HG03060 (cell line): ENCODE results near the gene LCLAT1.

Source experiments
- ATAC-seq: cut with Tn5 transposase; IDR thresholded peaks from one replicate; pipeline ENCODE4 v1.9.1; 2021; ENCODE audit warnings: low read depth, moderate number of reproducible peaks; ENCODE audit not compliant: unreplicated experiment

The LCLAT1 gene

DNA sequence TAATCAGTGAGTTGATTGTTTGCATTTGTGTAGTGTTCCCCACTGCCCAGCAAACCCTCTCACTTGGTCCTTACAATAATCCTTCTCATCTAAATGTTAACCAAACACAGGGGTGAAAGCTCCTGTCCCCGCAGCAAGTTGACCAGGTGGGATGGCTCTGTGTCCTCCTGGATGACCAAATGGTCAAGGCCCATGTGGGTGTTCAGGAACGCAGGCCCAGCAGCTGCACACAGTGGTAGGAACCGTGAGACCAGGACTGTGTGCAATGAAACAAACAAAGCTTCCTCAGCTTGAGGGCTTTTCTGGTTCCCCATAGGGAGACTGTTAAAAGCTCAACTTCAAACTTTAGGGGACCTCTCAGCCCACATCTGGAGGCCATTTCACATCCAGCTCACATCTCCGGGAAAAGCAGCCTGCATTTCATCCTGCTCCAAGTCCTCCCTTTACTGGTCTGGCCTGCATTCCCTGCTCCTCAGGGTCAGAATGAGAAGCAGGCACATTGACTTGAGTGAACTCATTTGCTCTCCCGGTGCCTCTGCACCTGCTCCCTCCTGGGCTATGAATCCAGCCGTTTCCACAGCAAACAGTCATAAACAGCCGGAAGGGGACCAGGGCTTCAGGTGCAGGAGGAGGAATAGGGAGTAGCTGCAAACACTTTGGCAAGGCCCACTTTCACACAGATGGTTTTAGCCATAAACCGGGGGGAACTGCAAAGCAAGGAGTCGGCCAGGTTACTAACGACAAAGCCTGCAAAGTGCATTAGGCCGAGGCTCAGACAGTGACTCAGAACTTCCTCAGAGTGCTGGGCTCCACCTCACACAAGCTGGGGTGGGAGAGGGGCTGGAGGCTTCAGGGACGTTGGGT is 215.5 kb downstream of the LCLAT1 start:
- no peak for ATAC-seq

- no peak for ATAC-seq
Measured at GRCh38 chr2:30663321-30663720, 216.3 kb downstream of the LCLAT1 start.

GRCh38 chr2:30663806-30664205 is 216.8 kb downstream of the LCLAT1 start:
- ATAC-seq: no peak

DNA sequence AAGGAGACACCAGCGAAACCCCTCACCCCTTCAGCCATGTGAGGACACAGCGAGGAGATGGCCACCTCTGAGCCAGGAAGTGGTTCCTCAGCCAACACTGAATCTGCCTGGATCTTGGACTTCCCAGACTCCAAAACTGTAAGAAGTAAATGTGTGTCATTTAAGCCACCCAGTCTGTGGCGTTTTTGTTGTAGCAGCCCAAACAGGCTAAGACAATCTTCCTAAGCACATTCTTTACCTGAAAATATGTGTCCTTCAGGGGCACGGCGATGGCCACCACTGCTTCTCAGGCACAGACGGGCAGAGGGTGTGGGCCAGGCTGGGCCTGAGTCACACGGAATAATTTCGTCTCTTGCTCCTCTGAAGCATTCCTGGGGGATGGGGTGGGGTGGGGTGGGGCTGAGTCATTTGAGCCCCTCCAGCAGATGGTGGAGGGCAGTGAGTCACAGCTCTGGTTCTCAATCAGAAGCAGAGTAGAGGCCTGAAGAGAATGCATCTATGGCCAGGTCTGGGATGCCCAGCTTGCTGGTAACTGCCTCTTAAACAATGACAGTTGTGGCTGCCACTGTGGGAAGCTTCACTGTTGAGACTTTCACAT is 217.8 kb downstream of the LCLAT1 start:
- no peak for ATAC-seq

GRCh38 chr2:30665761-30666265 is 218.8 kb downstream of the LCLAT1 start:
- no peak for ATAC-seq

DNA sequence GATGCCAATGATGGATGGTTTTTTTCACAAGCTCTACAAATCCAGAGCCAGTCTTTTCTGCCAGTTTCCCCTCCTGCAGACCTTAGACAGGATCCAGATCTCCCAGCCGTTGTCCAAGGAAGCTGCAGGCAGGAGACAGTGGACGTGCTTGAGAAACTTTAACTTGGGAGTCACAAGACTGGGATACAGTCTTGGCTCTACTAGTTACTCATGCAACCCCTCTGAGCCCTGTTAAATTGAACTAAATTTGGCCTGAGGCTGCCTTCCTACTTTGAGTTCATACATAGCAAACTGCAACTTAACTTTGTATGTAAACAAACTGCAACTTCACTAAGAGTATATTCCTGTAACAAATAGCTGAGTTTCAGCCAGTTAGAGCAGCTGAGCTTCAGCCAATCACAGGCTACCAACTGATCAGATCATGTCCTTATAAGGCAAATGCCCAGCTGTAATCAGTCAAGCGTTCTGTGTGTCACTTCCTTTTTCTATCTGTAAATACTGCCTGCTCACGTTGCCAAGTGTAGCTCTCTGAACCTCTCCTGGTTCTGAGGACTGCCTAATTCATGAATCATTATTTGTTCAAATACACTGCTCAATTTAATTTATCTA is 219.3 kb downstream of the LCLAT1 start:
- ATAC-seq: peak; percentile 73

DNA sequence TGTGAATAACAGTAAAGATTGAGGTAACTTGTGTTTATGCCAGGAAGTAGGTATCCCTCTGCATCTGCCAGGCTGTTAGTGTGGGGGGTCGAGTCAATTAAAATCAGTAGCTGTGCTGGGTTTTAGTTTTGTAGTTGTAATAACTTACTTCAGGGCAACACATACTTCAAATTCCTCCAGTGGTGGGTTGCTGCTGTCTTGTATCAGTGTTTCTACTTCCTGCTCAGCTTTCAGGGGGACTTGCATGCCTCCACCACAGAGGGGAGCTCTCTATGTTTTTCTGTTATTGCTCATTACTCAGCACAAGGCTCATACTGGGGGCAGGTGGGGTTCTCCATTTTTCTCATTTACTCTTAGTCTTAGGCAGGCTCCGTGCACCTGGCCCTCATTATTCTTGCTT is 223.4 kb downstream of the LCLAT1 start:
- ATAC-seq: no peak

DNA sequence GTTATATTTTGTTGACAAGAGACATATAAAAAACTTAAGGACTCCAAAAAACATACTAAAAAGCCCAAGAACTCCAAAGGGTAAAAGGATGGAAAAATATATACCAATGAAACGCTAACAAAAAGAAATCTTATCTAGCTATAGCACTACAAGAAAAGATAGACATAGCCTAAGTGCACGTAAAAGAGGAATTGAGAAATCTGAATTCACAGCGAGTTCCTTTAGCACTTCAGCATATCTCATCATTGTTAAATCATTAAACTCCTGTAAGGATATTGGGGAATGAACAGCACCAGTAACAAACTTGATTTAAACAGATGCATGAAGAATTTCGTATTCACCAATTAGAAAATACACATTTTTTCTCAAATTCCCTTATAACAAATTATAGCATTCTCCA is 226.1 kb downstream of the LCLAT1 start:
- ATAC-seq: no peak

- no peak for ATAC-seq
Measured at GRCh38 chr2:30675758-30676157, 228.7 kb downstream of the LCLAT1 start.

- no peak for ATAC-seq
Measured at GRCh38 chr2:30677231-30677630, 230.2 kb downstream of the LCLAT1 start.

DNA sequence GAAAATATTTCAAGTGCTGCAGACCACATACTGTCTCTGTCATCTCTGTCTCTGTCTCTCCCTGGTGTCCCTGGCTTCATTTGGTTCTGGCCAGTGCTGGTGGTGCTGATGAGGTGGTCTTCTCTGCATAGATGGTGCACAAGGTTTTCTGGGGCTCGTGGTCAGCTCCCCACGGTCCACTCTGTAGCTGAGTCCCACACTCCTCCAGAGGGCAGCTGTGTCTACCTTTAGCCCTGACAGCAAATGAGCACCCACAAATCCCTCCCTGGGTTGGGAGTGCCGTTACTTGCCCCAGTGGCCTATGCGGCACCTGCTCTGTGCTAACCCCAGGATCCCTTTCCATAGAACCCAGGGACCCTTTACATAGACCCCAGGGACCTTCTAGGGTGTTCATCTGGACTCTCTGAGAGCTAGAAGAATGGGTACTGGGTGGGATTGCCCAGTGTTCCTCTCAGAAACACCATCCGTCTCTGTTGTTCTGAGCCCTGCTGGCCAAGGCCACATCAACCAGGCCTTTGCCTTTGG is 230.9 kb downstream of the LCLAT1 start:
- no peak for ATAC-seq

DNA sequence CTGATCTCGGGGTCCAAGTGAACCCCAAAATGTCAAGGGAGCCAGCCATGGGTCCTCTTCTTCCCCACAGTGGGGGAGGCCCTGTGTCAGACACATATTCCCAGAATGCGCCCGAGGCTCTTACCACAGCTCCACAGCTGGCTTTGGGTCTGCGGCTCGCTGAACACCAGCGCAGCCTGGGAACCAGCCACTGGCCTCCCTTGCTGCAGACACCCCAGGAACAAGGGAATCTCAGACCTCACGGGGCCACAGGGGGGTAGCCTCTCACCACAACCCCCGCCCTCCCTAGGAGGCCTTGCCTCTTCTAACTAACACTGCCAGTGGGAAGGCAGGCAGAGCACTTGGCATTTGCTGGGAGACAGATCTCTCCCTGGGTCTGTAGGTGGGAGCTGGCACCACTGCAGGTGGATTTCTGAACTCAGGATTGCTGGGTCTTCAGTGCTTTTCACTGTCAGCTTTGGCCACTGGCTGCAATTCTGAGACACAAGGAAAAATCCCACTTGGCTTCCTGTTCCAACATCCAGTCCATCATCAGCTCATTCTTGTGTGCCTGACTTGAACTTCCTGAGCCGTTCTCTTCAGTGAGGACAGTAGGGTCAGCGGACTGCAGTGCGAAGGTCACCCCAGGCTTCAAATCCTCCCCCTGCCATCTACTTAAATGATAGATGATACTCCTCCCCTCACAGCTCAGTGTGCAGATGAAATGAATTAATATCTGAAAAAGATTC is 231.5 kb downstream of the LCLAT1 start:
- ATAC-seq: no peak

GRCh38 chr2:30679426-30680088 is 232.5 kb downstream of the LCLAT1 start:
- ATAC-seq: no peak

- ATAC-seq: no peak
Measured at GRCh38 chr2:30680121-30680520, 233.1 kb downstream of the LCLAT1 start.

DNA sequence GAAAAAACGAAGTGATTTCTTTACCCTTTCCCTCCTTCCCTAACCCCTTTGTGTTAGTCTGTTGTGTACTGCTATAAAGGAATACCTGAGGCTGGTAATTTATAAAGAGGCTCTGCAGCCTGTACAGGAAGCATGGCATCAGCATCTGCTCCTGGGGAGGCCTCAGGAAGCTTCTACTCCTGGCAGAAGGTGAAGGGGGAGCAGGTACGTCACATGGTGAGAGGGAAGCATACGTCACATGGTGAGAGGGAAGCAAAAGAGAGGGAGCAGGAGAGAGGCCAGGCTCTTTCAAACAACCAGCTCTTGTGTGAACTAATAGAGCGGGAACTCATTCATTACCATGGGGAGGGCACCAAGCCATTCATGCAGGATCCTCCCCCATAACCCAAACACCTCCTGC is 234.0 kb downstream of the LCLAT1 start:
- ATAC-seq: no peak

DNA sequence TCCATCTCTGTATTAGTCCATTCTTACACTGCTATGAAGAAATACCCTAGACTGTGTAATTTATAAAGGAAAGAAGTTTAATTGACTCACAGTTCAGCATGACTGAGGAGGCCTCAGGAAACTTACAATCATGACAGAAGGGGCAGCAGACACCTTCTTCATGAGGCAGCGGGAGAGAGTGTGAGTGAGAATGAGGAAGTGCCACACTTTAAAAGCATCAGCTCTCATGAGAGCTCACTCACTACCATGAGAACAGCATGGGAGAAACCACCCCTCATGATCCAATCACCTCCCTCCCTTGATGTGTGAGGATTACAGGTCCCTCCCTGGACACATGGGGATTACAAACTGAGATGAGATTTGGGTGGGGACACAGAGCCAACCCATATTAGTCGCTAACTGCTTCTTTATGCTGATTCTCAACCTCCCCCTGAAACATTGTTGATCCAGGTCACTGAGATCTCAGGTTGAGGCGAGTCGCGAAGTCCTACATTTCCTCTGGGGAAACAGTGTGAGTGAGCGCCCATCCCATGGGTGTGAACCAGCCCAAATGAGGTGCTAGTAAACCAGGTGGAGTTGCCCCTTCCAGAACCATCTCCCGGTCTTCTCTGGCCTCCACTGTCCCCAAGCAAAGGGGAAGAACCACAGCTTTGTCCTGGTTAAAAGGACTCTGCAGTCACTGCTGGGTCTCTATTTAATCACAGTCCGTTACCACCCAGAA is 236.3 kb downstream of the LCLAT1 start:
- no peak for ATAC-seq

DNA sequence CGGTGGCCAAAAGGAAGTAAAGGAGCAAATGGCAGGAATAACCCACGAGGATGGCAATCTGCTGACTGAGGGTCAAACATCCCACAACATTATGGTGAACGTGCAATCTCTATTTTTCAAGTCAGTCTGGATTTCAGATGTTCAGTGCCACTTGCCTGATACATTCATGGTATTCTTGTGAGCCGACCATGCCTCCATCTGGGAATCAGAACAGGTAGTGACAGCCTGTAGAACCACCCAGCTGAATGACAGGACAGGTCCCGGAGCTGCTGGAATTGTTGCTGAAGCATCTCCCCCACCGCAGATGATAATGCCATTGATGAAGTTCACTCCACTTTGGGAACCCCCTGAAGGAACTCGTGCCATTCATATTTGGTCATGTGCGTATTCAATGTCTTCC is 237.0 kb downstream of the LCLAT1 start:
- ATAC-seq: no peak

GRCh38 chr2:30684516-30684915 is 237.5 kb downstream of the LCLAT1 start:
- ATAC-seq: no peak

GRCh38 chr2:30684996-30685395 is 237.9 kb downstream of the LCLAT1 start:
- no peak for ATAC-seq
